Measurements from ENCODE around the gene PHLDB3.
"Not testable (repeated sequence)": the region's sequence is repeated elsewhere in the genome, so short reads cannot be mapped to it uniquely, and the experiment has no call there.

Gene PHLDB3

GRCh38 chr19:43439032-43439708 lies 65.4 kb downstream of the PHLDB3 start:
- peak; percentile 54 for DNase-seq

DNA sequence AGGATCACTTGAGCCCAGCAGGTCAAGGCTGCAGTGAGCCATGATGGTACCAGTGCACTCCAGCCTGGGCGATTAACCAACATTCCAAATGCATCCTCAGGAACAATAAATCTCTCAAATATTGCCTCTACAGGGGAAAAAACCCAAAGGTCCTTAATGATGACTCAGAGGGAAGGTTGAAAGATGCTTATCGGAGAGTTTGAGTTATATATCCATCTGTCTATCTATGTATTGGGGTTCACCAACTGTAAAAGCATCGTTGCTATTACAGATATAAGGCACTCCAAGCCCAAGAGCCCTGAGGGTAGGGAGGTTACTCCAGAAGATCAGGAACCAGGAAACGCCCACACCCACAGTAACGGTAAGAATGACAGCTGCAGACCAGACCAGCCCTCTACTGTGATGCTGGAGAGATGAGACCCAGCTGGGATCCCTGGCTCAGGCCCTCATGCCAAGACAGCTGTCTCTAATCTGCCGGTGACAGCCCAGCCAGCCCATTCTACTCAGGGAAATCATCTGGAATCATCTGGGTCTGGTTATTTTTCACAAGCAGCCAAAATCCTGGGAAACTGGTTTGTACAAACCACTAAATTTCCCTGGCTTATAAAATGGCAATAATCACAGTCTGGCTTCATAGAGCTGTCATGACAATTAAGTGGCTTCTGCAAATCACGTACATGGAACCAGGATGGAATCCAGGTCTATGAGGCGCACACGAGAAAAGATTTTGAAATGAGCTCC lies 66.1 kb downstream of the PHLDB3 start:
- DNase-seq = peak; percentile 15

- no peak for DNase-seq
Measured at GRCh38 chr19:43437712-43438111, 66.8 kb downstream of the PHLDB3 start.

DNA sequence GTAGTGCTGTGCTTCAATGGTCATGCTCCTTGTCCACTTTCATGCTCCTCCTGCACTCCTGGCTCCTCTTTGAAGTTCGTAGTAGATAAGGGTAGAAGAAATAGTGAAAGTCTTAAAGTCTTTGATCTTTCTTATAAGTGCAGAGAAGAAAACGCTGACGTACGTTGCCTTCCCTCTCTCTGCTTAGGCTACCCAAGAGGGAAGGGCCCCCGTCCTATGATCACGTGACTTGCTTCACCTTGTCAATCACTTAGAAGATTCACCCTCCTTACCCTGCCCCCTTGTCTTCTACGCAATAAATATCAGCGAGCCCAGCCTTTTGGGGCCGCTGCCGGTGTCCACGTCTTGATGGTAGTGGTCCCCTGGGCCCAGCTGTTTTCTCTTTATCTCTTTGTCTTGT lies 67.3 kb downstream of the PHLDB3 start:
- not testable (repeated sequence) for DNase-seq

GRCh38 chr19:43435775-43436174 lies 68.8 kb downstream of the PHLDB3 start:
- no peak for DNase-seq

DNA sequence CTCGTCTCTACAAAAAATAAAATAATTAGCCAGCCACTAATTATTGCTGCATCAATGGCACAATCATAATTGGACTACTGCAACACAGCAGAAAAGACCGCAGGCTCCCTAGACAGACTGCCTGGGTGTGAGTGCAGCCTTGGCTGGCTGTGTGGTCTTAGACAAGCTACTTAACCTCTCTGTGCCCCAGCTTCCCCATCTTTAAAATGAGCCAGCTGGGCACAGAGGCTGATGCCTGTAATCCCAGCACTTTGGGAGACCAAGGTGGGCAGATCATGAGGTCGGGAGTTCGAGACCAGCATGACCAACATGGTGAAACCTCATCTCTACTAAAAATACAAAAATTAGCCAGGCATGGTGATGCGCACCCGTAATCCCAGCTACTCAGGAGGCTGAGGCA lies 70.9 kb downstream of the PHLDB3 start:
- DNase-seq = no peak

GRCh38 chr19:43433358-43433673 lies 71.2 kb downstream of the PHLDB3 start:
- DNase-seq = no peak

DNA sequence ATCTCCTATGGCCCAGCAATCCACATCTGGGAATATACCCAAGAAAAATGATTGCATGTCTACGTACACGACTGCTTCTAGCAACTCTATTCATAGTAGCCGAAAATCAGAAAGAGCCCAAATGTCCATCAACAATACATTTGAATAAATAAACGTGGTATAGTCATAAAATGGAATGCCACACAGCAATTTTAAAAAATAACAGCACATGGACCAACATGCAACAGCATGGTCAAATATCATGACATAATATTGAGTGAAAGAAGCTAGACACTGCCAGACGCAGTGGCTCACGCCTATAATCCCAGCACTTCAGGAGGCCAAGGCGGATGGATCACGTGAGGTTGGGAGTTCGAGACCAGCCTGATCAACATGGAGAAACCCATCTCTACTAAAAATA lies 73.6 kb downstream of the PHLDB3 start:
- no peak for DNase-seq

DNA sequence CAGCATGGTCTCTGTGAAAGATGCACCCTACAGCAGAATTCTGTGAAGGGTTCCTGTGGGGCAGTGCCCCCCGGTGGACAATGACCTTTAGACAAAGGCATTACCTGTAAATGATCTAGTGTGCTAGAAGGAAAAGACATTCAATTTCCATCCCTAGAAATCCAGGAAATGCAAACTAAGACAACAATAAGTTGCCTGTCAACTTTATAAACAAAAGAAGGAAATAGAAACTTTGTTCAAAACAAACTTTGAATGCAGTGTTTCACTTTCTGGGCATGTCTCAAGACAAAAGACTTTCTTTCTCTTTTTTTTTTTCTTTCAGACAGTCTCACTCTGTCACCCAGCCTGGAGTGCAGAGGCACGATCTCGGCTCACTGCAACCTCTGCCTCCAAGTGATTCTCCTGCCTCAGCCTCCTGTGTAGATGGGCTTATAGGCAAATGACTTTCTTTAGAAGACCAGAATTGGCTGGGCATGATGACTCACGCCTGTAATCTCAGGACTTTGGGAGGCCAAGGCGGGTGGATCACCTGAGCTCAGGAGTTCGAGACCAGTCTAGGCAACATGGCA lies 74.3 kb downstream of the PHLDB3 start:
- DNase-seq = no peak

DNA sequence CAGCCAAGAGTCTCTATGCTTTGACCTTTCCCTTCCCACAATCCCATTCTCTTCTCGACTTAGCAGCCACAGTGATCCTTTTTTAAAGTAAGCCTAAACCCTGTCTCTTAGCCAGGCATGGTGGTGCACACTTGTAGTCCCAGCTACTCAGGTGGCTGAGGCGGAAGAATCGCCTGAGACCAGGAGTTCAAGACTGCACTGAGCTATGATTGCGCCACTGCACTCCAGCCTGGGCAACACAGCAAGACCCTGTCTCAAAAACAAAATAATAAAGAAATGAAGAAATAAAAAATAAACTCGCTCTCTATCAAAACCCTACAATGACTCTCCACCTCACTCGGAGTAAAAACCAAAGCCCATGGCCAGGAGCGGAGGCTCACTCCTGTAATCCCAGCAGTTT lies 75.2 kb downstream of the PHLDB3 start:
- no peak for DNase-seq

GRCh38 chr19:43425567-43426392 lies 78.8 kb downstream of the PHLDB3 start:
- DNase-seq = no peak

All from fibroblast of skin of back (primary cell).